C4-2B (cell line): Measurements from ENCODE around the gene EXOC6.

Experiments used
- H3K27ac ChIP-seq: fragments of 450-650 bp; 2 replicates; pipeline ENCODE4 v1.5.1; 2017
- CTCF ChIP-seq: fragments of 450-650 bp; conservative IDR thresholded peaks from 2 replicates; pipeline ENCODE4 v1.5.1; 2017; ENCODE audit warnings: mild to moderate bottlenecking
- ZFX ChIP-seq: fragments of 450-650 bp; IDR thresholded peaks from 2 replicates; pipeline ENCODE4 v1.6.1; 2017

Gene EXOC6

DNA sequence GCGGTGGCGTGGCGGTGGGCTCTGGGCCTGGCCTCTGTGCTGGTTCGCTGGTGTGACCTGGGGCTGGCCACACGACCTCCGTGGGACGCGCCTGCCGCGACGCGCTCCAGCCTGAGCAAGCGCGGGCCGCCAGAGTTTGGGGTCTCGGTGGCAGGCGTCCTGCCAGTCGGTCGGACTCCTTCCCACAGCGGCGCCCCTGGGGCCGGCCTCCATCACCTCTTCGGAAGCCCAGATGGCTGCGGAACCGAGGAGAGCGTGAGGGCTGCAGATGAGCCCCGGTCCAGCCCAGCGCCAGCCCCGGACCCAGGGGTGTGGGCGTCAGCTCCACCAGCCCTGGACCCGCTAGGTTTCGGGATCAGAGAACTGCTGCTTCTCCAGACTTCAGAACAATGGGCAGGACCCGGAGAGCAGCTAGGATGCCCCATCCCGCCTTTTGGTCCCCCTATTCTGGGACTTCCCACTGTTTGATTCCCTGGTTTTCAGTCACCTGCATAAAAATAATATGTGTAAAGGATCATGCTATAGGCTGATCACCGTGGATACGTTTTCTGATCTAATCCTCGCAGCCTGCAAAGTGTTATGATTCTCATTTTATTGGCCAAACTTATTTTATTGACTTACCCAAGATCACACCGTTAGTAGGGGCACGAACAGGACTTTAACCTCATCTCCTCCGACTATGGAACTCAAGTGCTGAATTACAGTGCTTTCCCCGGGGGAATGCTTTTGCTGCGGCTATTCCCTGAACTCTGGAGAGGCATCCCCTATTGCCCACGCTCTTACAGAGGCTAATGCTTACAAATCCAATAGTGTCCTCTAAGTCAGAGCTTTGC lies 215.0 kb downstream of the EXOC6 start:
- H3K27ac ChIP-seq: no peak overlapping the region
- TF ChIP-seq CTCF: no peak

DNA sequence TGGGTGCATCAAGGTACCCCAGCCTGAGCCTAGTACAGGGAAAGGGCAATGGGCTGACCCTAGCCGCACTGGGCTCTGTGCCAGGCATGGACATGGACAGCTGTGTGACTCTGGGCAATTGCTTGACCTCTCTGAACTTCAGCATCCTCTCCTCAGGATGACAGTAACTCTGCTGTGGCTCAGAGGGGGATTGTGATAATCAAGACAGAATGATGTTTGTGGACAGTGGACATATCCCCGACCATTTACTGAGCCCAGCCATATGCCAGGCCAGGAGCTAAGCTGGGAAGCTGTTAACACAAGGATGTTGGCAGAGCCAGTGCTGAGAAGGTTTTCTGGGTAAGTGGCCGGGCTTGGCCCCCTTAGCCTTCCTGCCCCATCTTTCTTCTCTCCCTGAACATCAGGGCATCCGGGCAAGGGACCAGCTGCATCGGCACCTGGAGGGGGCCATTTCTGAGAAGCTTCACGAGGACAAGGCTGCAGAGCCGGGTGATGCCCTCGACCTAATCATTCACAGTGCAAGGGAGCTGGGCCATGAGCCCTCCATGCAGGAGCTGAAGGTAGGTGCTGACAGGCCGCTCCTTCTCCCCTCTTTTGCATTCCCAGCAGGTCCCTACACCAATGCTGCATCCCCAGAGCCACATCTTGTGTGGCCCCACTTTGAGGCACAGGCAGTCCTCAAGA lies 215.8 kb downstream of the EXOC6 start:
- TF ChIP-seq ZFX (no peak), CTCF (no peak)
- no peak overlapping the region for H3K27ac ChIP-seq

DNA sequence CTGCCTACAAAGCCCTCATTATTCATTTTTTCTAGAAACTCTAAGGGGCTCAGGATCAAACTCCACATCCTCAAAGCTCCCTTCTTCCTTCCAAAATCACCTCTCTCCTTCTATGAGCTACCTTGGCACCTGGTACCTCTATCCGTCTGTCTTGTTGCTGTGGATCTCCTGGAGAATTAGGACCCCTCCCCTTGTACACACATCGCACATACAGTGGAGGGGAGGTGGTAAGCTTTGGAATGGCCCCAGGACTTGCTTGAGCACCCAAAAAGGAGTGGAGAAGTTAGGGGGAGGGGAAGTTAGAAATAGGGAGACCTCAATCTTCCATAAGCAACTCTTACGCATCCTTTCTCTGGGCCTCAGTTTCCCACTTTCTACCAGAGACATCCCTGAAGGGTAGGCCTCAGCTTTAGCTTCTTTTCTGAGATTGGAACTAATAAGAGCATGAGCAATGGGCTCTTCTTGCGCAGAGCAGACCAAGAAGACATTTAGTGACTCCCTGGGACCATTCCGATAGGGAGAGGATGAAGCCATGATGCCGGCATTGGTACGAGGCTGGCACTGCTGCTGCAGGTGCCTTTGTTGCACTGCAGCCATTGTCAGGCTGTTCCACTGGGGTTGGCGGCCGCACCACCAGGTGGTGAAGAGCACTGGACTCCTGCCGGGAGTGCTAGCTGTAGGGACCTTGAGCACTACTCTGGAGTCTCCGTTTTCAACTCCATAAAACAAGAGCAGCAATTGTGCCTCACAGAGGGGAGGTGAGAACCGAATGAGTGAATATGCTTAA lies 216.7 kb downstream of the EXOC6 start:
- H3K27ac ChIP-seq: no peak overlapping the region
- TF ChIP-seq ZFX (no peak), CTCF (no peak)

DNA sequence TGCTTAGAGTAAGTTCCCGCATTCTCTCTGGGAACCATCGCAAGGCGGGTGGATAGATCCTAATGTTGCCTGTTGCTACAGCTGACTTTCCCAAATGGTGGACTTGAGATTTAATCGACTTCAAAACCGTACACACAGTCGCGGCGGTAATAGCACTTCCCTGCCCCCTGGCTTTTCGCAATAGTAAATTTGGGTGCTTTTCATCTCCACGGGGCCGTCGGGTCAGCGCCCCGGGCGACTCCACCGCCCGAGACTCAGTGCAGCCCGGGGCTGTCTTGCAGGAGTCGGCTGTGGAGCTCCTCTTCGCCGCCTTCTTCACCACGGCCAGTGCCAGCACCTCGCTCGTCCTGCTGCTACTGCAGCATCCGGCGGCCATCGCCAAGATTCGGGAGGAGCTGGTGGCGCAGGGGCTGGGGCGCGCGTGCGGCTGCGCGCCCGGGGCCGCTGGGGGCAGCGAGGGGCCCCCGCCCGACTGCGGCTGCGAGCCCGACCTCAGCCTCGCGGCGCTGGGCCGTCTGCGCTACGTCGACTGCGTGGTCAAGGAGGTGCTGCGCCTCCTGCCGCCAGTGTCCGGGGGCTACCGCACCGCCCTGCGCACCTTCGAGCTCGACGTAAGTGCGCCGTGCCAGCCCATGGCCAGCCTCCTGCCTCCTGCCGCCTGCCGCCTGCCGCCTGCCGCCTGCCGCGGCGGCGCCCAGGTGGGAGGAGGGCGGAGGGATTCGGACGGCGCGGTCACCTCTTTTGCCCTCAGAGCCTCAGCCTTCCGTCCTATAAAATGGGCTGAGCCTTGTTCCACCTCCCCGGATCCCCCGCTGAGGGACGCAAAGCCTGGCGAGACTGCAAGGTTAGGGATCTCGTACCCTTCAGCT lies 217.6 kb downstream of the EXOC6 start:
- H3K27ac ChIP-seq: no peak overlapping the region
- TF ChIP-seq CTCF (no peak), ZFX (no peak)

- TF ChIP-seq ZFX: no peak
- no peak for TF ChIP-seq CTCF
These were observed 218.2 kb downstream of the EXOC6 start for GRCh38 chr10:93066544-93066913.

GRCh38 chr10:93067443-93068365 lies 219.4 kb downstream of the EXOC6 start:
- no peak overlapping the region for H3K27ac ChIP-seq
- no peak for TF ChIP-seq ZFX

More at GRCh38 chr10:93066544-93066913, 218.2 kb downstream of the EXOC6 start:
- H3K27ac ChIP-seq: no peak overlapping the region
